RPMI7951 (cell line): ENCODE results near the gene HSF5. TPM values are rescaled to one million over a fixed set of nuclear protein-coding genes. Genes with fewer than 3 reads are reported as not detected.
"Not testable (repeated sequence)": the region's sequence is repeated elsewhere in the genome, so short reads cannot be mapped to it uniquely, and the experiment has no call there.

Experiments
- DNase-seq: peaks from one replicate; pipeline ENCODE4 v3.0.0-alpha.2; 2012; ENCODE audit warnings: low read depth
- total RNA-seq: library from RNA; depleted of rRNA; stranded (reverse); fragments of >200 nt; shearing (Covaris generic); gene quantifications from 2 replicates; pipeline ENCODE4 v1.2.3, GENCODE V29; 2014

Gene HSF5
- total RNA-seq, 1 experiment from 2014 or later: not detected

DNA sequence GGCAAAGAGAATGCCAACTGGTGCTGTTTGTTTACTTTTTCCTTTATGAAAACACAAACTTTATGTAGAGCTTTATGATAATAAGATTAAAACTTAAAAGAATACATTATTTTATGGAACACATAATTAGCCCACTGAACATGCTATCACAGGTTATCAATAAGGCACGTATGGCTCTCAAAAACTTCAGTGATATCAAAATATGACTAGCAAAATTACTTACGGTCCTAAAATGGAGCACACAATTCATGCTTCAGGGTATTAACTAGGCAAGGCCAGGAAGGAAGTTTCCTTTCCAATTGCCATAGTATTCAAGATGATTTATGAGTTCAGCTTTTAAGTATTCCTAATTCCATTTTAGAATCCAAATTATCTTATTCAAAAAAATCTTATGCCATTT lies 74.5 kb downstream of the HSF5 start:
- DNase-seq: no peak

DNA sequence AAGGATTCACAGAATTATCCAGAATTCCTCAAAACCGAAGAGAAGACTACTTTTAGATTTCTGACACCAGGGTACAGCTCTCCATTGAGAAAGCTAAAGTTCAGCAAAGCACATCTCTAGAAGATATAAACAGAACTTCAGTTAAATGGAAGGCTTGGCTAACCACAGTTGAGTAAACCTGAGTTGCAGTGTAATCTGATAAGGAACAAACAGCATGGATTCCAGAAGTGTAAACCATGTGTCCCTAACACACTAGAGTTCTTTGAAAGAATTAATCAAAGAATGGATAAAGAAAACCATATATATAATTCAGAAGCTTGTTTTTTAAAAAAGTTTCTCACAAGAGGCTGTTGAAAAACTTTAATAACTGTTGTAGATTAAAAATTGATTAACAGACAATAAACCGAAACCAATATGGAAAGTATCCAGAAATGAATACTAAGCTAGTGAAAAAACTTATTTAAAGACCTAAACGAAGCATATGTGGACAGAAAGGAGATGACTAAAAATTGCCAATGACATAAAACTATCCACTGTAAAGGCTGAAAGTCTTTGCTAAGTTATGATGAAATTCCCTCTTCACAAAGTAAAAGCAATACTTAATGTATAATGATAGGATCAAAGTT lies 75.1 kb downstream of the HSF5 start:
- DNase-seq: peak; percentile 31

DNA sequence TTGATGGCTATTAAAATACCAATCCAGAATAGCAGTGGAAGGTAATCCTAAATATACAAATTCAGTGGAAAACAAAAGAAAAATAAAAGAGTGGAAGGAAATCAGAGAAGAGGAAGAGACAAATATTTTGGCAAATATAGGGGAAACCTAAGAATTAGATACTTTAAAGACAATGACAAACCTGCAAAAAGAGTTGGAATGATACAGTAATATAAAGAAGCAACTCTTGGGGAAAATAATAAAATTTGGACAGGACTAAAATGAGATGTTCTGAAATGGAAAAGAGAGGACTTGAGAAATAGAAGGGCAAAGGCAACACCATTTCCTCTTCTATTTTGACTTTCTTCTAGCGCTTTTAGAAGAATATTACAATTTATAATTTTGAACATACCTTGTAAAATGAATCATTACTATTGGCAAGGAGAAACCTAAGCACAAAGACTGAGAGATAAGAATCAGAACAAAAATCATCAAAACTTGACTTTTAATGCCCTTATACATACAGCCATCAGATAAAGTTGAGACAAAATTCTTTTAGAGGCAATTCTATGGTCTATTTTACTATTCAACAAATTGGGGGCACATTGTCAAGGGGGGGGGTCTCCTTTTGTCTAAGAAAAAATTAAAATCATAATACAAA lies 76.0 kb downstream of the HSF5 start:
- no peak for DNase-seq

DNA sequence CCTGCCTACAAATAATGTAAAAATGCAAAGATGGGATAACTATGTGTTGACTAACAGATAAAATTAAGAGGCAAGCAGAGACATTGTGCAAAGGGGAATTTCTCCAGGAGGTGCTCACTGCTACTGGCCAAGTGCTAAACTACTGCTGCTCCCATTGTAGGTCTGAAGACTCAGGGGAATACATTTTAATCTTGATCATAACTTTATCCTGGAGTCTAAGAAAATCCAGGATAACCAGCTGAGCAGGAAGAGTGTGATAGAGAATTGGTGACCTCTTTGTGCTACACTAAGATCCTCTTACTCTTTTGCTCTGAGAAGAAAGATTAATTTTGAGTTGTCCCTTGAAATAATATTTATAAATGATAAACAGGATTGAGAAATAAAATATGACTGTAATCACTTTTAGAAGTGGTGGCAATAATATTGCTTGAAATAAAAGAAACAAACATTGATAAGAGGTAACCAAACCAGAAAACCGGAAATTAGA lies 76.8 kb downstream of the HSF5 start:
- DNase-seq: no peak

DNA sequence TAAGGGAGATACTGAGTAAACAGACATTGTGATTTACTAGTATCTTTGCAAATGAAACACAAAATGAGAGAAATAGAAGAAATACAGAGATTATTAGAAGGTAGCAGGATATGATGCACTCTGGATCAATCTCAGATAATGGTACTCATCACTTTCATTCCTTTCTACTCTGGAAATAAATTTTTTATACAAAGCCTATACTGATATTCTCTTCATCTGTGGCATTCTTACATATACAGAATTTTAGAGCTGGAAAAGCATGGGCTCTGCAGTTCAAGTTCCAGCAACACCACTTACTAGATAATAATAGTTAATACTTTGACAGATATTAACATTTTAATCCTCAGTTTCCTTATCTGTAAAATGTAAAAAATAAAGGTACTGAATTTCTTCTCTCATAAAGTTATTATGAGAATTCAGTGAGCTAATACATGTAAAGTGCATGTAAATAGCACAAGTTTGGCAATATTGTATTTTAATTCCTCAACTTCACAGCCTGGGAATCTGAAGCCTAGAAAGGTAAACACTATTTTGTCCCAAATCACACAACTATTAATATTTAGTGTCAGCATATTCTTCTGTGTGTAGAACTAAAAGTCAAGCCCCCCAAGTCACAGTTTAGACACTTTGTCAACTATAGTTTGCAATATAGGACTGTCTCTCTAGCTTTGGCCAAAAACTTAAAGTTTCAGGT lies 77.3 kb downstream of the HSF5 start:
- no peak for DNase-seq

DNA sequence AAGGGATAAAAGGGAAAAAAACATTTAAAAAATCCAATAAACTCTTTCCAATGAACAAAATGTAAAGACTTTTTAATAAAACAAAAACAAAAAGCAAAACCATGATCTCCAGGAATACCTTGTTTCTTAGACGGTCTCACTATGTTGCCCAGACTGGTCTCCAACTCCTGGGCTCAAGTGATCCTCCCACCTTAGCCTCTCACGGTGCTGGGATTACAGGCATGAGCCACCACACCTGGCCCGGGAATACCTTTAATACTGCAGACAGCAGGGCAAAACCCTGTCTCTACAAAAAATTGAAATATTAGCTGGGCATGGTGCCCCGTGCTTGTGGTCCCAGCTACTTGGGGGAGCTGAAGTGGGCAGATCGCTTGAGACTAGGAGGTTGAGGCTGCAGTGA lies 78.8 kb downstream of the HSF5 start:
- DNase-seq: no peak

DNA sequence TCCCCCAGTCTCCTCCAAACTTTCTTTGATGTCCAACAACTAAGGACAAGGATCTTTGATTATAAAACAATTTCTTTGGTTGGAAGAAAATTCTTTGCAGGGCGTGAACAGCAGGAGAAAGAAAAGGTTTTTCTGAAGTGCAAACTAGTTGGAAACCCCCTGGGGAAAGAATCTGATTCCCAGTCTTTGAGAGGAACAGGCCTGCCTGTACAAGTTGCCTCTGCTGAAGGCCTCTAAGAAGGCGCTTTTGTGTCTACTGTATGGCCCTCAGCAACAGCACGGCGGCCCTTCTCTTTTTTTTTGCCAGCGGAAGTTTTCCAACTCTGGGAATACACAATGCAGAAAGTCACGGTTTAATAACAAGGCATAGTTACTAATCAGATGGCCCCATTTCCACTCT lies 84.9 kb downstream of the HSF5 start:
- DNase-seq: peak; percentile 31

DNA sequence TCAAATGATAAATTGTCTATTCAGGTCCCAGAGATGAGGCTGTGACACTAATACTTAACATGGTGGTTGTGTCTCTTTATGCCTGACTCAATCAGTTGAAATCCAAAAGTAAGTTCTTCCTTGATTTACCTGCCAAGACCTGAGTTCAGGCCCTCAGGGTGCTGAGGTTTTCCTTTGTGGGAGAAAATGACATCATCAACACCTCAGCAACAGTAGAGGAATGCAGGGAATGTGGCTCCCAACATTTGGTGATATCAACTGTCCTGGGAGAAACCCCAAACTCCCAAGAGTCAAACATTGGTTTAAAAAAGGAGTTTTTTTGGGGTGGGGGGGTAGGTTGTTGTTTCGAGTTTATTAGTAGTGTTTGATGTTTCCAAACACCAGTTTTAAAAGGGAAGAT lies 85.5 kb downstream of the HSF5 start:
- DNase-seq: peak; percentile 71

DNA sequence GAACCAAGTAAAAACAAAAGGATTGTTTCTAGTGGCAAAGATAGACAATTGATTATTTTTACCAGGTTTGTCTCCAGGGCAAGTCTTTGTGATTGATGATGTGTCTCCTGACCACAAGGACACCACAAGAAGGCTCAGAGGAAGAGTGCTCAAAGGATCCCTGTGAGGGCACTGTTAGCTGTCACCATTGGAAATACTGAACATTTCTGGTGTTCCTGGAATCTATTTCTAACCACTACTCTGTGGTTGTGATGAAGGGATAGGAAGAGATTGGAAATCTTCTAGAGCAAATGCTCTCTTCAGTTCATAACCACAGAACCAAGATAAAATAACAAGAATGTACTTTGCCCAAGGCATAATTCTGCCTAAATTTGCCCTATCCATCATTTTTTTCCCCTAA lies 86.2 kb downstream of the HSF5 start:
- peak; percentile 89 for DNase-seq

DNA sequence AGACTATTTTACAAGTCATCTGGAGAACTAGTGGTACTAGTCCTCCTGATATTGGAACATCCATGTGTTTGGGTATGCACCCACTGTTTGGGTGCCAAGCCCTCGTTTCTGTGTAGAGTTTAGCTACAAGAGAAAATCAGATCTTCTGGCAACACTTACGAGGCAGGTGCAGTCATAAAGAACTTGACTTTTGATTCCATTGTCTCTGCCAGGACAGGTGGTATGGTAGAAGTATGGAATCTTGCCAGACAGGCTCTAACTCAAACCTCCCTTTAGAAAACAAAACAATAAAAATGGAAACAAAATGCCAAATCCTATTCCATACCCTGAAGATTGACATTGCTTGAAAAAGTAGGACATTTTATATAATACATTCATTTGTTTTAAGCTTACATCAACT lies 86.9 kb downstream of the HSF5 start:
- DNase-seq: no peak

DNA sequence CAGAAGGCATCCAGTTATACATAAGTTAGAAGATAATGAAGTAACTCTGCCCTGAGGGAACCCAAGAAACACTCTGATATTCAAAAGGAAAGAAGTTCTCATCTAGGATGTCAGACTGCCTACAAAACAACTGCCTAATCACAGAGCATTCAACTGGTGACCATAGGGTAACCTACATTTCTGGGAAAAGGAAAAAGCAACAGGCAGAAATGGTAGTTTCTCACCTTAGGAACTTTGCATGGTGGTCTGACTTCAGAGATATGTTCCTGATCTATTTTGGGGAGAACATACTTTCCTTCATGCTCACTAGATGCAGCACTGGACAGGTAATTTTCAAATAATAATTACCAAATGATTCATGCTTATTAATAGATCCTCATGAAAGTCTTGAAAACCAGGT lies 87.4 kb downstream of the HSF5 start:
- no peak for DNase-seq

DNA sequence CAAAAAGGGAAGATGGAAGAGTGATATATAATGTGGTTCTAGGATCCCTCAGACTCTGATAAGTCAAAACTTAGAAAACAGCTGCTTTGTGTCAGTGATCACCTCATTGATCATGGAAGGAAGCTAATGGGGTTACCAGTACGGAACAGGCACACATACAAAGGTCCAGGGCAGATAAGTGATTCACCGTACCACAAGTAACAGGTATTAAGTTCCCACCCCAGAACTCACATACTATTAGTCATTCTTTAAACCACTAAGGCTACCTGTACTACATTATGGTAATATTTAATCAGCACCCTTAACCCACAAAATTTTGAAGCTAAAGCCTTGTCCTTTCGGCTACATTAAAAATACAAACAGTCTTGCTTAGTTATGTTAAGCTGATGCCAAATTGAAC lies 88.2 kb downstream of the HSF5 start:
- no peak for DNase-seq

DNA sequence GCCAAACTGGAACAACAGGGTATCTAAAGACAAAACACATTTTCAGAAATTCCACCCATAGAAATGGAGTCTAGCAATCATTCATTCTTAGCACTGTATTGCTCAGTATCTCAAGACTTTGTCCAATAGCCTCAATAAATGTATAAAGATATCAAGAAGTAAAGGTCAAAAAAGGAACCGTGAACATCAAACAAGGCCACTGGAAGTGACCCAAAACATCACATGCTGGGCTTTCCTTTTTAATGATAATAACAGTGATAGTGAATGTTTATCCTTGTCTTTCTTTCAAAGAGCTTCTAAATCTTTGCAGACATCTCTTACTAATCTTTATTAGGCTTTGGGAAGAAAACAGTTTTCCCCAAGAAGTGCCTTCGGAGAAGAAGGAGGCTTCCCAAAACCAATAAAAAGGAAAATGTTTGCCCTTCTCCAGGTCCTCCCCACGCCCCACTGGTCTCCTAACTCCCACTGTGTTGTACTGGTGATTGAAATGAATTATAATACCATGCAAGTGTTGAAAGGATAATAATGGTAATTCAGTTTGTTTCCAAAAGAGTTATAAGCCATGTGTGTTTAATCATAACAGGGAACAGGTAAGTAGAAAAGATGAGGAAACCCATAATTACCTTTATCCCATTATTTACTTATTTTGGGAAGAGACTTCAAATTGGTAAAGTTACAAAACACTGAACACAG lies 89.5 kb downstream of the HSF5 start:
- no peak for DNase-seq

DNA sequence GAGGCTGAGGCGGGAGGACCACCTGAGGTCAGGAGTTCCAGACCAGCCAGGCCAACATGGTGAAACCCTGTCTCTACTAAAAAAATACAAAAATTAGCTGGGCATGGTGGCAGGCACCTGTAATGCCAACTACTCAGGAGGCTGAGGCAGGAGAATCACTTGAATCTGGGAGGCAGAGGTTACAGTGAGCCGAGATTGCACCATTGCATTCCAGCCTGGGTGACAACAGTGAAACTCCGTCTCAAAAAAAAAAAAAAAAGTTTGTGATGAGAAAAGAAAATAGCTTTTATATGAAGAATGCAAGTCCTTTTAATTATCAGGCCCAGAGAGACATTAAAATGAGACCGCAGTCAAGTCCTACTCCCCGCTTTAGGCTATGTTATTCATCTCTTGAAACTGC lies 90.8 kb downstream of the HSF5 start:
- not testable (repeated sequence) for DNase-seq

DNA sequence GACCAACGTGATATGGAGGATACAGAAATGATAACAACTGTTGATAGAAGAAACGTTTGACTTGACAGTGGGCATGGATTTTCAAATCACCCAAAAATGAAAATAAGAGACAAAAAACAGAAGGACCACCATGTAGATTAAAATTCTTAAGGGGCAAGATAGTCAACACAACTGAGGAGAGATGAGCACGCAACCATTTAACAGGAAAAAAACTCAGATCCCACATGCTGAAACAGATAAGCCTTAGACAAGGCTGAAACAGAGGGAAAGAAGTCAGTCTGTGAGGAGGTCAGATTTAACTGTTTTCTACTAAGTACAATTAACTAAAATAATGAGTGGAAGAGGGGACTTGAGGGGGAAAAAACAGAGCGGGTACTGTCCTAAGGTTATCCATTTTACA lies 92.0 kb downstream of the HSF5 start:
- DNase-seq: no peak

DNA sequence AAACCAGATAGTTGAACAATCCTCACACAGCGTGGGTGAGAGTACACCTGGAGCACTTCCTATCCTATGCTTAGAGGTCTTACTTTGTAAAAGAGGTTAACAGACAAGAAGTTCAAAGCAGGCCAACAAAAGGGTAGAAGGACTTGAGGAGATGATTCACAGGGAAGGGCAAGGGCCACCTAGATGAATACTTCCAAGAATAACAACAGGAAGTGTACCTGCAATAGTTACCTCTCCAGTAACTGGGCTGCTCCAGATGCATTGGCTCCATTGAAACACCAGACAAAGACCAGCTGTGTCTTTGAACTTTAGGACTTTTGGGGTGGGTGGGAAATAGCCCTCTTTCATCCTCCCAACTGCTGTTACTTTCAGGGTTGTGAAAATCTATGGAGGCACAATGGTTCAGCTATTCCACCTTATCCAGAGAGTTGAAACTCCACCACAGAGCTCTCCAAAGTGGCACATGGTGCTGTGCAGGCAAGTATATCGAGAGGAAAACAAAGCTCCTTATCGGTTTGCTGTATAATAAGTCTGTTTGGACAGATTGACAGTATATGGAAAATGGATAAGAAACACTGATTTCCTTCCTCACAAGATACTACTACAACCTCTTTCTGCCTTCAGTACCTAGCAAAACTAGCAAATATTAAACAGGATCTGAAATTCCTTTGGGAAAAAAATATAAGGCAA lies 93.5 kb downstream of the HSF5 start:
- no peak for DNase-seq

DNA sequence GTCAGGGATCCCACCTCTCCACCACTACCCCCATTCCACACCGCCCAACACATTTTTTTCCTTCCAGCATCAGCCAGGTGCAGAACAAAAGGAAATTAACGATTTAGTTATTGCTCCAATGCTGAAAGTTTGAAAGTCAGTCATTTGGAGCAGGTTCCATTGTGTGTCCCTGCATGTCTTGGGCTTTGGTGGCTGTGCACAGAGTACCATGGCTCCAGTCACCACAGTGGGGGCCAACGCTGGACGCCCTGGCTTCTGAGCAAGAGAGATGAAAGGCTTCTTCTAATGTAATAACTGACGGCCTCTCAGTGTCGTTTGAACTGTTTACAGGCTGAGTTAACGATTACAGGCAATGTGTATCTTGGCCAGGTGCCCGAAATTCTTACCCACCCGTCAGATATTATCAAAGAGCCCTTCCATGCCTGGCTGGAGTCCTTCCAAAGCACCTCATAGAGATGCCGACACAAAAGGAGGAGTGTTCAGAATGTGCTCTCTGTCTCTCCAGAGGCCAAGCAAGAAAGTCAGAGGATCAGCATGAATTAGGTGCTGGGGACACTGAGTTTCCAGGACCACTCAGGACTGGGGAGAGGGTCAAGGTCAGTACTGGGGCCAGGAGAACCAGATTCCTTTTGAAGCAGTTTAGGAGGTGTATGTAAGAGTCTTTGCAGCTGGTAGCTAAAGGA lies 96.8 kb downstream of the HSF5 start:
- peak; percentile 82 for DNase-seq

DNA sequence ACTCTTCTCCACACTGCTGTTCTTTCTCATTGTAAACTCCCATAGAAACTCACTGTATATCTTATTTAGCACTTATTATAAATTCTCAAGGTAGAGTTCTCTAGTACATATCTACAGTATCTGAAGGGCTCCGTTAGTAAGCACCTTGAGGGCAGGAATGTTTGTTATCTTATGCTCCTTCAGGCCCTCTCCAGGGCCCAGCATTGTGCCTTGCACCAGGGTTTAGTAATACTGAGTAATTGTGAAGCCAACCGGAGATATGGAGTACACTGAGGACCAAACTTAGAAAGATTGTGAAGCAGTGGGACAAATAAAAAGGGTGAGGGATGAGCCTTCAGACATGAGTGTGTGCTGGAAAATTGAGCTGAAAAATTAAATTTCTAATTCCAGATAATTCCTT lies 97.3 kb downstream of the HSF5 start:
- no peak for DNase-seq

DNA sequence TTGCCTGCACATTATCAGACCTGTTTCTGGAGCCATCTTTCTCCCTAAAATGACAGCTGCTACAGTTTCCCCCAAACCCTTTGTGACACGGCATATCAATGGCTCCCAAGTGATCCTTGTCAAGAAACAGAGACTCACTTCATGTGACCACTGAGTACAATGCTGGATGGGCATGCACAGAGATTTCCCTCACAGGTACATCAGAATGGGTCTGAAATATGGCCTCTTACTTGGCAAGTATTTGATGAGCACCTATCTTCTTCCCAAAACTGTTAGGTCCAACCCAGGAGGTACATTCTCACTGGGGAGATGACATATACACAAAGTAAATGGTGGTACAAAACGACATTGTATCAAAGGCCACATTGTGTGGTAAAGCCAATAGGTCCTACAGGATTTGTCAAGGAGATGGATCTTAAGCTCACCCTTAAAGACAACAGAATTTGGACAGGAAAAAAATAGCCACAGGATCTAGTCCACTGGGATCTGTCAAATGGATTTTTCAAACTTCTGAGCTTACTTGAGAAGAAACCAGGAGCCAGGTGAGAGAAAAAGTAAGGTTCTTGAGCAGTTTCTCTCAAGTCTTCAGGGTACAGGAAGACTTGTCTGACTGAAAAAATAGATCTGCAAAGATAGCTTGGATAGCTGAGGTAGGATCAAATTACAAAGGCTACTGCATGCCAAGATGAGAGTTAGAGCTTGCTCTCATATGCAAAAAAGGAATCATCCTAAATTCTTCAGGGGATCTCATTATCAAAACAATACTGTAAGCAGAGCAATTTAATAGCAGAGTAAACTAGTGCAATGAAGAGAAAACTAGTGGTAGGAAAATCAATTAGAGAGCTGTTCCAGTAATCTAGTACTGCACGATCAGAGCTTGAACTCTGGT lies 99.7 kb downstream of the HSF5 start:
- peak; percentile 19 for DNase-seq

DNA sequence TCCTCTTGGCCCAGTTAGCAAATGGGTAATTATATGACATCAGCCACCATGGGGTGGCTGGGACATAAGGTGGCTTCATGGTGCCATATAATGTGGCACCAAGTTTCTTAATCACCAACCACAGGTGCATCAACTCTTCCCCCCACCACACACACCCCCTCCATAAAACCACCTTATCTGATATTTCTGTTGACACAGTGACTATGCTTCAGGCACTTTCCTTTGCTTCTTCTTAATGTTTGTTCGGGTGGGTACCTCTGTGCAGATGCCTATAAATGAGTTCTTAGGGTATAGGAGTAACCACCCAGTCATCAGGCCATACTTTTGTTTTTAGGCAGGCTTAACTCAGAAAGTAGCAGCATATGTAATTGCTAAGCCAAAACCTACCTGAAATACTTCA lies 100.4 kb downstream of the HSF5 start:
- DNase-seq: no peak
